GM21526 (cell line): ENCODE results near the gene PTRH2.
"Not testable (repeated sequence)": the region's sequence is repeated elsewhere in the genome, so short reads cannot be mapped to it uniquely, and the experiment has no call there.

Source experiments
- ATAC-seq: cut with Tn5 transposase; IDR thresholded peaks from one replicate; pipeline ENCODE4 v1.9.1; 2021; ENCODE audit warnings: moderate library complexity; ENCODE audit not compliant: unreplicated experiment, low FRiP score

The PTRH2 gene

DNA sequence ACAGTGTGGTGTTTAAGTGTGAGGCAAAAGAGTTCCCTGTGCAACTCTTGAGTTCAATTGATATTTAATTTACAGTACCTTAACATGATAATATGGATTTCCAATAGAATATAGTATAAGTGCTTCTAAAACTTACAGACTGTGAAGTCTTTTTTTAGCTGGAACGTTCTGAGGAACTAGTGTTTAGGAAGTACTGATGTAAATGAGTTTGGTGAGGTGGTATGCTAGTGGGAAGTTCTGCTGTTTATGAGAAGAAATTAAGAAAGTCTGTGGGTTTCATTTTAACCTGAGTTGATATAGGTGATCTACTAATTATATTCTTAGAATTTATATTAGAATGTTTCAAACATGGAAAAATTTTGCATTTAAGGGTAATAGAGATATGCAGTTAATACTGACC is 32.0 kb downstream of the PTRH2 start:
- no peak for ATAC-seq

DNA sequence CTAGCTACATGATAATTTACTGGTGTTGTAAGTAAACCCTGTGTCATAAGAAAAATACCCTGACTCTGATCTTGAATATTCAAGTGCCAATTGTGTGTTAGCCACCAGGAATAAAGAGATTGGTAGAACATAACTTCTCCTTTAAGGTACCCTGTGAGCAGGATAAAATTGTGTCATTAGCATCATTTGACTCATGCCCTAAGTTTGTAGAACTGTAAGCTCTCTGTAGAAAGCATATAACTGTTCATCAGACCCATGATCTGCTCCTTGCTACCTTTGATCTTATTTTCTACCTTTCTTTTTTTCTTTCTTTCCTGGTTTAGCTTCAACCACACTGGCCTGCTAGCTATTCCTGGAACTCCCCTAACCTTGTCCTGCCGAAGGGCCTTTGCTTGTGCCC is 35.8 kb downstream of the PTRH2 start:
- ATAC-seq = no peak

DNA sequence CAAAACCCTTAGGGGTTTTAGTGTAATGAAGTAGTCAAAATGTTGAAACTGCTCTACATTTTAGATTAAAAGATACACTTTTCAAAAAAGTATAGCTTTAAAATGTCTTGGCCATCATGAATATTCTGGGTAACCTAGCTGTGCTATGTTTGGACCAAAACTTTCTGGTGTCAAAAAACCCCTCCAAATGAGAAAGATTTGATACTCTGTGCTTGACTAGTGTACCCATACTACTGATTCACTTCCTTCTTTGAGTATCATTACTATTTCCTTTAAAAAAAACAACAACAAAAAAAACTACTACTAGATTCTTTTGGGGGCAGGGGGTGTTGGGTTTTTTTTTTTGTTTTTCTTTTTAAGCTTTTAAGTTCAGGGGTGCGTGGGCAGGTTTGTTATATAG is 37.3 kb downstream of the PTRH2 start:
- no peak for ATAC-seq

DNA sequence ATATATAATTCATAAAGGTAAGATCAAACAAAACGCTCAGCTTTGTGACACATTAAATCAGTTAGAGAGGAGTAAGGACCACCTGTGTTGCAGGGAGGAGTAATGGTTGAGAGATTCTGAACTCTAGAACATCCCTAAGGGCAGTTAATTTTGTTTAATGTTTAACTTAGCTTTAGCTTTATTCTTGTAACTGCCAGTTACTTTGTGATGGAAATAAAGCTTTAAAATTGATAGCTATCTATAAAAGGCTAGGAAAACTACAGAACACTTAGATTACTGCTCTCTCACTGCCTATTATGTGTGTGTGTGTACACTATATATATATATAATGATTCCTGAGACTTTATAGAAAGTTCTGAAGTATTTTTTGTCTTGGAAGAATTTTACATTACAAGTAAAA is 37.8 kb downstream of the PTRH2 start:
- no peak for ATAC-seq

DNA sequence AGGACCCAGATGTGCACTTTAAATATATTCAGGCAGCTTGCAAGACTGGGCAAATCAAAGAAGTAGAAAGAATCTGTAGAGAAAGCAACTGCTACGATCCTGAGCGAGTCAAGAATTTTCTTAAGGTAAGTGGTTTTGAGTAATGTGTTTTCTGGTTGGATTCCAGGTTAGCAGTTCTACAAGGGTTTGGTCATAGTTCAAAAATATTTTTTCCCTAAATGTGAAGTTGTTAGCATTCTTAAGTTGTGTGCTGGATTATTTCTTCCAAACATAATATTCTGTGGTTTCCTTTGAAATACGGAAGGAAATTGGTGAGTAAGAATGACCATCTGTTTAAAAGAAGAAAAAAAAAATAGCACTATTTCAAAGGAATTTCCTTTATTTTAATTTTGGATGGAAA is 38.4 kb downstream of the PTRH2 start:
- no peak for ATAC-seq

DNA sequence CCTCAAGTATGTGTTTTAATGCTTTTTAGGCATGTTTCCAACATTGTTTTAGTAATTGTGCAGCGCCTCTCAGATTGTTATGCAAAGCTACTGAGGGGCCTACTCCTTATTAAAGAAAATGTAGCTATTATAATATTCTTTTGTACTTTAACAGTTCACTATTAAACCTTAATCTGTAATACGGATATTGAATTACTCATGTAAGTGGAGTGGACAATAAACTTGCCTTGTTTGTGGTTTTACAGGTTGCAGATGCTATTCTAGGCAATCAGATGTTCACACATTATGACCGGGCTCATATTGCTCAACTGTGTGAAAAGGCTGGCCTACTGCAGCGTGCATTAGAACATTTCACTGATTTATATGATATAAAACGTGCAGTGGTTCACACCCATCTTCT is 41.0 kb downstream of the PTRH2 start:
- ATAC-seq = no peak

DNA sequence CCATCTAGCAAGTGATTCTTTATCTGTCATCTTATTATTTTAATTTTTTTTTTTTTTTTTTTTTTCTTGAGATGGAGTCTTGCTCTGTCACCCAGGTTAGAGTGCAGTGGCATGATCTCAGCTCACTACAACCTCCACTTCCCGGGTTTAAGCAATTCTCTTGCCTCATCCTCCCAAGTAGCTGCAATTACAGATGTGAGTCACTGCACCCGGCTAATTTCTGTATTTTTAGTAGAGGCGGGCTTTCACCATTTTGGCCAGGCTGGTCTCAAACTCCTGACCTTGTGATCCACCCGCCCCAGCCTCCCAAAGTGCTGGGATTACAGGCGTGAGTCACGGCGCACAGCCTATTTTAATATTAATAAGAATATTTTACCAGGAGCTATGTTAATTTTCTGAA is 50.6 kb downstream of the PTRH2 start:
- ATAC-seq = not testable (repeated sequence)

DNA sequence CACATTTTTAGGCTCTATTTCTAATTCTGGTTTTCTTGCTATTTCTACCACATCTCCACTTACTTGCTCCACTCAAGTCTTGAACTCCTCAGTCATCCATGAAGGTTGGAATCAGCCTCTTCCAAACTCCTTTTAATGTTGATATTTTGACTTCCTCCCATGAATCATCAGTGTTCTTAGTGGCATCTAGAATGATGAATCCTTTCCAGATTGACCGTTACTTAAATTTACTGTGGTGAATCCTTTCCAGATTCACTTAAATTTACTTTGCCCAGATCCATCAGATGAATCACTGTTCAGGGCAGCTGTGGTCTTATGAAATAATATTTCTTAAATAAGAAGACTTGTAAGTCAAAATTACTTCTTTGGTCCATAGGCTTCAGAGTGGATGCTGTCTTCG is 55.1 kb downstream of the PTRH2 start:
- no peak for ATAC-seq

DNA sequence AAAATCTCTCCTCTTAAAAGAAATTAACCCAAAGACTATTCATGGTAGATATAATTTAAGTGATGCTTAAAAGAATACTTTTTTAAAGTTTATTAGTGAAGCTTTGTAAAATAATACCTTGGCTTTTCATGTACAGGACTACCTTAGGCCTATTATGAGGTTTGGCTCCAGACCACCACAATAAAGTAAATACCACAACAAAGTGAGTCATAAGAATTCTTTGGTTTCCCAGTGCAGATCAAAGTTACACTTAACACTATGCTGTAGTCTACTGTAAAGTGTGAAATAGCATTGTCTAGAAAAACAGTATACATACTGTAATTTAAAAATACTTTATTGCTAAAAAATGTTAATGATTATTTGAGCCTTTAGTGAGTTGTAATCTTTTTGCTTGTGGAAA is 55.9 kb downstream of the PTRH2 start:
- no peak for ATAC-seq

DNA sequence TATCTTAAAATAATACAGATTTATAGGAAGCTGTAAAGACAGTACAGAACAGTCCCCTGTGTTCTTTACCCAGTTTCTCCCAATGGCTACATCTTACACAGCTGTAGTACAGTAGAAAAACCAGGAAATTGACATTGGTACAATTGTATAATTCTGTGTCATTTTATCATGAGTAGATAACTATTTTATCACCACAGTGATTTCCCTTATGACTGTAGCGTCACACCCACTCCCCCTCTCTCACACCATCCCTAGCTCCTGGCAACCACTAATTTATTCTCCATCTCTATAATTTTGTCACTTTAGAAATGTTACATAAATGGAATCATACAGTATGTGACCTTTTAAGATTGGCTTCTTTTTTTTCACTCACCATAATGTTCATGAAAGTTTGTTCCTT is 56.6 kb downstream of the PTRH2 start:
- no peak for ATAC-seq

DNA sequence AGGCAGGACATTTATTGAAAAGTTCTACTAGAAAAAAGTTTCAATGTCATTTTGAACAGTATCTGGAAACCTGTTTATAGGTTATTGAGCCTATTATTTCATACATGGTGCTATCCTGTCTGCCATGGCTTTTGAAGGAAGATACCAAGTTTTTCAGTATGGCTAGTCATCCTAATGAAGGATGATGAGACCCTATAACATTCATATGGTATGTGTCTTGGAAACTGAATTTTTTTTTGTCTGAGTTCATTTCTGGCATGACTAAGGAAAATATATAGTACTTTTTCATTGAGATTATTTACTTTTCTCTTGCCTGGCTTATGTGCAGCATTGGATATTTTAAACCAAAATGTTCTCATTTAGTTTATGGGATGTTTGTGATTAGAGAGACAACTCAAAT is 57.3 kb downstream of the PTRH2 start:
- no peak for ATAC-seq
